GM23338 (cell line): ENCODE results near the gene GH1. TPM values are rescaled to one million over a fixed set of nuclear protein-coding genes. Genes with fewer than 3 reads are reported as not detected.
"Not testable (repeated sequence)": the region's sequence is repeated elsewhere in the genome, so short reads cannot be mapped to it uniquely, and the experiment has no call there.

Source experiments
- ATAC-seq: fragments of 200-7000 bp; cut with Tn5 transposase; 3 replicates; pipeline ENCODE4 v1.9.1; 2020
- DNase-seq: peaks from one replicate; pipeline ENCODE4 v3.0.0-alpha.2; 2015; ENCODE audit warnings: low spot score
- H2AFZ ChIP-seq: fragments of 200-600 bp; sonication (generic); 2 replicates; pipeline ENCODE4 v1.8.0; 2016; ENCODE audit warnings: antibody characterized with exemption, mild to moderate bottlenecking, moderate library complexity
- H3F3A ChIP-seq: fragments of 200-600 bp; sonication (generic); replicated peaks from 2 replicates; pipeline ENCODE4 v1.8.0; 2017; ENCODE audit warnings: antibody characterized with exemption, mixed run types, low read depth
- H3K27ac ChIP-seq: fragments of 200-600 bp; sonication (generic); 2 replicates; pipeline ENCODE4 v1.6.1; 2016; ENCODE audit warnings: low read depth
- H3K27me3 ChIP-seq: fragments of 200-600 bp; sonication (generic); 2 replicates; pipeline ENCODE4 v1.8.0; 2016; ENCODE audit warnings: mild to moderate bottlenecking, mixed run types, moderate library complexity; ENCODE audit not compliant: insufficient read depth
- H3K36me3 ChIP-seq: fragments of 200-600 bp; sonication (generic); 2 replicates; pipeline ENCODE4 v1.8.0; 2016; ENCODE audit warnings: mild to moderate bottlenecking; ENCODE audit not compliant: insufficient read depth
- H3K4me1 ChIP-seq: fragments of 200-600 bp; sonication (generic); 2 replicates; pipeline ENCODE4 v1.8.0; 2016; ENCODE audit warnings: mild to moderate bottlenecking, moderate library complexity; ENCODE audit not compliant: insufficient read depth
- H3K4me2 ChIP-seq: fragments of 200-600 bp; sonication (generic); 2 replicates; pipeline ENCODE4 v1.7.1; 2017; ENCODE audit warnings: mixed run types
- H3K4me3 ChIP-seq: fragments of 200-600 bp; sonication (generic); 2 replicates; pipeline ENCODE4 v1.6.1; 2016; ENCODE audit warnings: mixed run types
- H3K79me2 ChIP-seq: fragments of 200-600 bp; sonication (generic); replicated peaks from 2 replicates; pipeline ENCODE4 v1.8.0; 2017; ENCODE audit warnings: mild to moderate bottlenecking; ENCODE audit not compliant: insufficient read depth
- H3K9me2 ChIP-seq: fragments of 200-600 bp; sonication (generic); 2 replicates; pipeline ENCODE4 v1.8.0; 2017; ENCODE audit not compliant: insufficient read depth
- H4K20me1 ChIP-seq: fragments of 200-600 bp; sonication (generic); replicated peaks from 2 replicates; pipeline ENCODE4 v1.8.0; 2017; ENCODE audit warnings: mild to moderate bottlenecking; ENCODE audit not compliant: insufficient read depth
- H3K27ac Mint-ChIP-seq: 2 replicates; pipeline ENCODE4 v1.8.0; 2020; ENCODE audit warnings: inconsistent platforms, mild to moderate bottlenecking, moderate library complexity, mixed read lengths
- H3K27me3 Mint-ChIP-seq: 3 replicates; pipeline ENCODE4 v1.8.0; 2022; ENCODE audit warnings: low read depth, mild to moderate bottlenecking, moderate library complexity, mixed read lengths, inconsistent platforms; ENCODE audit not compliant: insufficient read depth, poor library complexity
- H3K36me3 Mint-ChIP-seq: 3 replicates; pipeline ENCODE4 v1.8.0; 2021; ENCODE audit warnings: low read depth, mild to moderate bottlenecking, inconsistent platforms, moderate library complexity, mixed read lengths
- H3K4me1 Mint-ChIP-seq: 3 replicates; pipeline ENCODE4 v1.8.0; 2020; ENCODE audit warnings: mild to moderate bottlenecking, inconsistent platforms, mixed read lengths
- H3K4me3 Mint-ChIP-seq: 3 replicates; pipeline ENCODE4 v1.8.0; 2021; ENCODE audit warnings: moderate library complexity, mild to moderate bottlenecking, inconsistent platforms, mixed read lengths
- H3K9me3 Mint-ChIP-seq: 3 replicates; pipeline ENCODE4 v1.8.0; 2020; ENCODE audit warnings: moderate library complexity, mild to moderate bottlenecking, inconsistent platforms, mixed read lengths
- polyA plus RNA-seq: library from polyadenylated mRNA; unstranded; fragments of >200 nt; fragmentation: Nextera tagmentation; extraction: Ambion mirVana; gene quantifications from 2 replicates; pipeline ENCODE4 v1.2.1, GENCODE V29; 2016
- small RNA-seq: library from RNA; depleted of rRNA; stranded (forward); fragments of <200 nt; gene quantifications from one replicate; pipeline ENCODE3, GENCODE V24; 2014; ENCODE audit warnings: low replicate concordance
- total RNA-seq: library from RNA; depleted of rRNA; stranded (reverse); fragments of >200 nt; shearing (Covaris generic); gene quantifications from 2 replicates; pipeline ENCODE4 v1.2.3, GENCODE V29; 2014; rRNA removed
- TF ChIP-seq, protein P1 (sequence below), 2 experiments: fragments of 200-600 bp in 1 of 2; sonication (generic) in 1 of 2; conservative IDR thresholded peaks; 2 replicates each; pipeline versions ENCODE4 v1.5.1 to v1.6.1; 2016 to 2017; ENCODE audit warnings: antibody characterized with exemption in 2 of 2, low read depth in 2 of 2, mild to moderate bottlenecking in 2 of 2, moderate library complexity in 1 of 2

Gene GH1
- total and polyA plus RNA-seq, 2 experiments from 2014 or later = 0.57 TPM; not detected in 1

DNA sequence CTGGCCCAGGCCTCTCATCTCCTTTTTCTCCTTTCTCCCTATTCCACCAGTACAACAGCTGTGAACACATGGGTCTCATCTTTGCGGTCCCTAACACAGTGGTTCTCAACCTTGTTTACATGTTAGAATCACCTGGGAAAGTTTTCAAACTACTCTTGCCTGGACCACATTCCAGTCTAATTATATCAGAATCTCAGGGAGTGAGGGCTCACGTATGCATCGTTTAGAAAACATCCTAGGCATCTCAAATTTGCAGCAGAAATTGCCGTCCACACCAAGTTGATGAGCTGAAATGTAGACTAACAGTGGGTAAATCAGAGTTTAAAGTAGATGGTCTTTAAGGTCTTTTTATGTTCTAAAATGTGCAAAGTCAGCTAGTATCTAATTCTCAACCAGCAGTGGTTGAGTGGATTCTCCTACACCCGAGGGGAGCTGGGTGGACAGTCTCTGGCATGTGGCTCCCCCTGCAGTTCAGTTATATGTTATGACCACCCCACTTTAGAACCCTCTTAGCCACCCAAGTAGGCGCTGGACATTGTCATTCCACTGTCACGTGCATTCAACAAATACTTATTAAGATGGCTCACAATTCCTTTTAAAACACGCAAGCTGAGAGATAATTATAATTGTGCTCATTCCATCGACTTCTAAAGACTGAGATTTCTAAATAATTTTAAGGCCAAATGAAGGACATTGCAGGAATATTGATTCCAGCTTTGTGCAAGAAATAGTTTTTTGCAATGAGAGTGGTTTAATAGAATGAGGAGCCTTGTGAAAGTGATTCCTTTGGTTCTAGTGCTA is 48.9 kb downstream of the GH1 start:
- not testable (repeated sequence) for H3K4me1 ChIP-seq, H3K9me2 ChIP-seq, H3K36me3 ChIP-seq, H3K27me3 ChIP-seq, H3F3A ChIP-seq, H4K20me1 ChIP-seq, H3K27ac ChIP-seq, H3K4me2 ChIP-seq, H3K4me3 ChIP-seq, H3K36me3 Mint-ChIP-seq, H3K27me3 Mint-ChIP-seq, H3K79me2 ChIP-seq, H2AFZ ChIP-seq, H3K4me3 Mint-ChIP-seq, H3K27ac Mint-ChIP-seq, H3K9me3 Mint-ChIP-seq
- ATAC-seq (peak; percentile 31), DNase-seq (peak; percentile 28)
- H3K4me1 Mint-ChIP-seq = peaks cover 13% of the 10 kb centered on the region; the same call in 2 of the 3 replicates
- TF ChIP-seq, protein P1, sequence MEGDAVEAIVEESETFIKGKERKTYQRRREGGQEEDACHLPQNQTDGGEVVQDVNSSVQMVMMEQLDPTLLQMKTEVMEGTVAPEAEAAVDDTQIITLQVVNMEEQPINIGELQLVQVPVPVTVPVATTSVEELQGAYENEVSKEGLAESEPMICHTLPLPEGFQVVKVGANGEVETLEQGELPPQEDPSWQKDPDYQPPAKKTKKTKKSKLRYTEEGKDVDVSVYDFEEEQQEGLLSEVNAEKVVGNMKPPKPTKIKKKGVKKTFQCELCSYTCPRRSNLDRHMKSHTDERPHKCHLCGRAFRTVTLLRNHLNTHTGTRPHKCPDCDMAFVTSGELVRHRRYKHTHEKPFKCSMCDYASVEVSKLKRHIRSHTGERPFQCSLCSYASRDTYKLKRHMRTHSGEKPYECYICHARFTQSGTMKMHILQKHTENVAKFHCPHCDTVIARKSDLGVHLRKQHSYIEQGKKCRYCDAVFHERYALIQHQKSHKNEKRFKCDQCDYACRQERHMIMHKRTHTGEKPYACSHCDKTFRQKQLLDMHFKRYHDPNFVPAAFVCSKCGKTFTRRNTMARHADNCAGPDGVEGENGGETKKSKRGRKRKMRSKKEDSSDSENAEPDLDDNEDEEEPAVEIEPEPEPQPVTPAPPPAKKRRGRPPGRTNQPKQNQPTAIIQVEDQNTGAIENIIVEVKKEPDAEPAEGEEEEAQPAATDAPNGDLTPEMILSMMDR (conservative IDR thresholded peaks at IDR 0.05; ENCODE audit: low read depth in 2 of 2) = peak; percentile 37 to 43

Small RNA genes within 50 kb of the gene (small RNA-seq; reads per million reads assigned to genes)
- not detected for gene AC040958.1
- gene AC127029.1 = not detected
- gene GH1 = not detected

Other genes starting within 250 kb of the GH1 start
- 98.8 and 119 TPM in 2 replicates for gene LIMD2, start 218.7 kb downstream of the GH1 start, total RNA-seq
- gene LIMD2, start 218.7 kb downstream of the GH1 start, polyA plus RNA-seq = 105 and 107 TPM in 2 replicates
- gene STRADA, start 177.0 kb downstream of the GH1 start, total RNA-seq = 21.2 and 28.8 TPM in 2 replicates
- 17.8 and 18.0 TPM in 2 replicates for gene STRADA, start 177.0 kb downstream of the GH1 start, polyA plus RNA-seq
- gene CCDC47, start 145.2 kb downstream of the GH1 start, total RNA-seq = 56.4 and 61.9 TPM in 2 replicates
- gene CCDC47, start 145.2 kb downstream of the GH1 start, polyA plus RNA-seq = 31.5 and 38.5 TPM in 2 replicates
- gene DDX42, start 144.7 kb downstream of the GH1 start, total RNA-seq = 101 TPM in 2 replicates
- 50.9 and 57.8 TPM in 2 replicates for gene DDX42, start 144.7 kb downstream of the GH1 start, polyA plus RNA-seq
- gene PSMC5, start 91.4 kb downstream of the GH1 start, total RNA-seq = 93.1 and 105 TPM in 2 replicates
- 186 and 199 TPM in 2 replicates for gene PSMC5, start 91.4 kb downstream of the GH1 start, polyA plus RNA-seq
- gene FTSJ3, start 91.2 kb downstream of the GH1 start, total RNA-seq = 48.4 and 61.5 TPM in 2 replicates
- gene FTSJ3, start 91.2 kb downstream of the GH1 start, polyA plus RNA-seq = 28.1 and 29.2 TPM in 2 replicates
- gene SMARCD2, start 76.2 kb downstream of the GH1 start, total RNA-seq = 121 and 133 TPM in 2 replicates
- gene SMARCD2, start 76.2 kb downstream of the GH1 start, polyA plus RNA-seq = 34.9 and 36.4 TPM in 2 replicates
- not detected in 2 replicates for gene CSH2, start 45.2 kb downstream of the GH1 start, total RNA-seq
- 0.37 and 0.43 TPM in 2 replicates for gene CSH2, start 45.2 kb downstream of the GH1 start, polyA plus RNA-seq
- gene GH2, start 36.9 kb downstream of the GH1 start, total RNA-seq = 0.27 and 0.59 TPM in 2 replicates
- 2.3 TPM in 2 replicates for gene GH2, start 36.9 kb downstream of the GH1 start, polyA plus RNA-seq
- gene CSH1, start 22.3 kb downstream of the GH1 start, total RNA-seq = not detected in 2 replicates
- 0.68 TPM in 1 of 2 replicates, not detected in the other for gene CSH1, start 22.3 kb downstream of the GH1 start, polyA plus RNA-seq
- gene CSHL1, start 7.6 kb downstream of the GH1 start, total RNA-seq = not detected in 2 replicates
- gene CSHL1, start 7.6 kb downstream of the GH1 start, polyA plus RNA-seq = 0.44 TPM in 1 of 2 replicates, not detected in the other
- 1.3 and 3.0 TPM in 2 replicates for gene CD79B, start 13.5 kb upstream of the GH1 start, total RNA-seq
- 1.5 and 2.5 TPM in 2 replicates for gene CD79B, start 13.5 kb upstream of the GH1 start, polyA plus RNA-seq
- 7.9 and 8.5 TPM in 2 replicates for gene SCN4A, start 54.1 kb upstream of the GH1 start, total RNA-seq
- 2.3 and 2.5 TPM in 2 replicates for gene SCN4A, start 54.1 kb upstream of the GH1 start, polyA plus RNA-seq
- gene PRR29, start 79.5 kb upstream of the GH1 start, total RNA-seq = 0.74 and 1.3 TPM in 2 replicates
- gene PRR29, start 79.5 kb upstream of the GH1 start, polyA plus RNA-seq = 0.24 and 0.66 TPM in 2 replicates
- gene ICAM2, start 101.8 kb upstream of the GH1 start, total RNA-seq = 0.31 and 0.58 TPM in 2 replicates
- 0.57 and 0.86 TPM in 2 replicates for gene ICAM2, start 101.8 kb upstream of the GH1 start, polyA plus RNA-seq
- 4.1 and 5.9 TPM in 2 replicates for gene ERN1, start 211.3 kb upstream of the GH1 start, total RNA-seq
- 4.2 and 7.5 TPM in 2 replicates for gene ERN1, start 211.3 kb upstream of the GH1 start, polyA plus RNA-seq